Lower leg skin (tissue), 4 donors: ENCODE results near the gene THOC1. TPM values are rescaled to one million over a fixed set of nuclear protein-coding genes. Genes with fewer than 3 reads are reported as not detected.
"Not testable (repeated sequence)": the region's sequence is repeated elsewhere in the genome, so short reads cannot be mapped to it uniquely, and the experiment has no call there.

ENCODE experiments used
- DNase-seq, 2 donors: peaks; one replicate each; pipeline ENCODE4 v3.0.0-alpha.2; 2019; ENCODE audit warnings: low spot score in 2 of 2
- H3K4me3 ChIP-seq: fragments of 200-600 bp; sonication (generic); 2 replicates; pipeline ENCODE4 v1.5.1; 2017; ENCODE audit warnings: mild to moderate bottlenecking, low read depth; ENCODE audit not compliant: poor library complexity, severe bottlenecking
- CTCF ChIP-seq, 3 donors: fragments of 450-650 bp; IDR thresholded peaks; one replicate each; pipeline ENCODE4 v1.5.1; 2016; ENCODE audit warnings: antibody characterized with exemption in 3 of 3, mild to moderate bottlenecking in 3 of 3, moderate library complexity in 2 of 3
- POLR2A ChIP-seq, 2 donors: fragments of 450-650 bp; IDR thresholded peaks; one replicate each; pipeline ENCODE4 v1.6.1; 2016 to 2017; ENCODE audit warnings: antibody characterized with exemption in 2 of 2, mild to moderate bottlenecking in 1 of 2, moderate library complexity in 1 of 2
- WGBS, 2 donors: methylation state at CpG; one replicate each; pipeline ENCODE4 v1.1.5; 2018; 5-methylcytosine and 5-hydroxymethylcytosine counted together
- intact Hi-C: fragments of 100-400 bp; cut with DNase I; formaldehyde crosslinking; loops from one replicate; pipeline ENCODE4 v1.15.0; 2023; ENCODE audit warnings: low total_unique reads
- total RNA-seq, 4 donors: library from RNA; depleted of rRNA; stranded (reverse); fragments of >200 nt; gene quantifications; one replicate each; pipeline ENCODE4 v1.1.0, GENCODE V29; 2016

The THOC1 gene
- total RNA-seq, 4 donors from 2014 or later = 28.8 to 61.6 (median 38.2) TPM

GRCh38 chr18:297936-298335 is 30.1 kb upstream of the THOC1 start:
- TF ChIP-seq CTCF (IDR thresholded peaks at IDR 0.05) = no peak
- TF ChIP-seq POLR2A (IDR thresholded peaks at IDR 0.05) = no peak
- H3K4me3 ChIP-seq = no peak overlapping the region
- 66 to 88% methylated on average over 2 of the region's 2 CpGs for WGBS, 2 donors
- DNase-seq = no peak
- intact Hi-C loops = loop anchor here (10.0 kb wide), 1 partner anchor 317 kb away; no protein-coding TSS in a partner anchor

GRCh38 chr18:295756-296490 is 28.1 kb upstream of the THOC1 start:
- intact Hi-C loops = loop anchor here (10.0 kb wide), 1 partner anchor 319 kb away; no protein-coding TSS in a partner anchor
- no peak overlapping the region for H3K4me3 ChIP-seq
- 53 to 66% methylated on average over 3 of the region's 3 CpGs for WGBS, 2 donors

GRCh38 chr18:294566-294965 is 26.7 kb upstream of the THOC1 start:
- no peak overlapping the region for H3K4me3 ChIP-seq
- no peak for DNase-seq
- 78 to 83% methylated on average over 3 of the region's 3 CpGs for WGBS, 2 donors
- intact Hi-C loops = loop anchor here (10.0 kb wide), 1 partner anchor 320 kb away; no protein-coding TSS in a partner anchor
- no peak for TF ChIP-seq POLR2A (IDR thresholded peaks at IDR 0.05)
- TF ChIP-seq CTCF (IDR thresholded peaks at IDR 0.05) = no peak

More at GRCh38 chr18:295756-296490, 28.1 kb upstream of the THOC1 start:
- TF ChIP-seq CTCF (IDR thresholded peaks at IDR 0.05) (no peak), POLR2A (IDR thresholded peaks at IDR 0.05) (no peak)
- DNase-seq = no peak

GRCh38 chr18:293536-293935 is 25.7 kb upstream of the THOC1 start:
- intact Hi-C loops = loop anchor here (10.0 kb wide), 1 partner anchor 321 kb away; no protein-coding TSS in a partner anchor
- H3K4me3 ChIP-seq = no peak overlapping the region
- TF ChIP-seq POLR2A (IDR thresholded peaks at IDR 0.05) (no peak), CTCF (IDR thresholded peaks at IDR 0.05) (no peak)
- DNase-seq = no peak
- 76 to 85% methylated on average over 4 of the region's 4 CpGs for WGBS, 2 donors

- TF ChIP-seq CTCF (IDR thresholded peaks at IDR 0.05) (no peak), POLR2A (IDR thresholded peaks at IDR 0.05) (no peak)
- 54 to 62% methylated on average over 3 of the region's 3 CpGs for WGBS, 2 donors
- DNase-seq = no peak
- H3K4me3 ChIP-seq = no peak overlapping the region
- intact Hi-C loops = loop anchor here (10.0 kb wide), 1 partner anchor 323 kb away; no protein-coding TSS in a partner anchor
These were observed 24.4 kb upstream of the THOC1 start for GRCh38 chr18:292271-292670.

- not testable (repeated sequence) for DNase-seq, H3K4me3 ChIP-seq
- intact Hi-C loops = loop anchor here (10.0 kb wide), 1 partner anchor 325 kb away; no protein-coding TSS in a partner anchor
- WGBS, 2 donors = 58 to 68% methylated on average over 4 of the region's 4 CpGs
These were observed 22.1 kb upstream of the THOC1 start for GRCh38 chr18:289970-290369.
